ENCODE data around the gene SUCLG1.

GRCh38 chr2:84472856-84473565, 13.9 kb upstream of the SUCLG1 start:
- TF ChIP-seq POLR2A (IDR thresholded peaks at IDR 0.05; ENCODE audit: low read length) (no peak), GATA1 (IDR thresholded peaks at IDR 0.05; ENCODE audit: low read depth, low read length) (no peak)

All from erythroblast (primary cell).